ENCODE measurements around the gene DEDD.

DNA sequence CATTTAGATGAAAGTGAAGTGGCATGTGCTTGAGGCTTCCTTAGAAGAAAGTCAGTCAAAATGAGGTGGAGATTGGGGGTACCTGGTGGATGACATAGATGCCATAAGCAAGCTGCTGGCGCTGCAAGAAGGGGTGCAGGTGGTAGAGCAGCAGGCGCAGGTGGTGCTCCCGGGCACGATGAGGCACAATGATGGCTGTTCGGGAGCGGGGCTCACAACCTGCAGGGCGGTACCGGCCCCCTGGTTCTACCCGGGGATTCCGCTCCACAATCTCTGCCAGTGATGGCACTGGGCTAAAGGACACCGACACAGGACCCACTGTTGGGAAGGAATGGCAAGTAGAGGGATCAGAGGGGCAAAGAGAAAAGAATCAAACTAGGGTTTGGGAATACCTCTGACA lies 42.4 kb upstream of the DEDD start:
- TF ChIP-seq, protein P1, sequence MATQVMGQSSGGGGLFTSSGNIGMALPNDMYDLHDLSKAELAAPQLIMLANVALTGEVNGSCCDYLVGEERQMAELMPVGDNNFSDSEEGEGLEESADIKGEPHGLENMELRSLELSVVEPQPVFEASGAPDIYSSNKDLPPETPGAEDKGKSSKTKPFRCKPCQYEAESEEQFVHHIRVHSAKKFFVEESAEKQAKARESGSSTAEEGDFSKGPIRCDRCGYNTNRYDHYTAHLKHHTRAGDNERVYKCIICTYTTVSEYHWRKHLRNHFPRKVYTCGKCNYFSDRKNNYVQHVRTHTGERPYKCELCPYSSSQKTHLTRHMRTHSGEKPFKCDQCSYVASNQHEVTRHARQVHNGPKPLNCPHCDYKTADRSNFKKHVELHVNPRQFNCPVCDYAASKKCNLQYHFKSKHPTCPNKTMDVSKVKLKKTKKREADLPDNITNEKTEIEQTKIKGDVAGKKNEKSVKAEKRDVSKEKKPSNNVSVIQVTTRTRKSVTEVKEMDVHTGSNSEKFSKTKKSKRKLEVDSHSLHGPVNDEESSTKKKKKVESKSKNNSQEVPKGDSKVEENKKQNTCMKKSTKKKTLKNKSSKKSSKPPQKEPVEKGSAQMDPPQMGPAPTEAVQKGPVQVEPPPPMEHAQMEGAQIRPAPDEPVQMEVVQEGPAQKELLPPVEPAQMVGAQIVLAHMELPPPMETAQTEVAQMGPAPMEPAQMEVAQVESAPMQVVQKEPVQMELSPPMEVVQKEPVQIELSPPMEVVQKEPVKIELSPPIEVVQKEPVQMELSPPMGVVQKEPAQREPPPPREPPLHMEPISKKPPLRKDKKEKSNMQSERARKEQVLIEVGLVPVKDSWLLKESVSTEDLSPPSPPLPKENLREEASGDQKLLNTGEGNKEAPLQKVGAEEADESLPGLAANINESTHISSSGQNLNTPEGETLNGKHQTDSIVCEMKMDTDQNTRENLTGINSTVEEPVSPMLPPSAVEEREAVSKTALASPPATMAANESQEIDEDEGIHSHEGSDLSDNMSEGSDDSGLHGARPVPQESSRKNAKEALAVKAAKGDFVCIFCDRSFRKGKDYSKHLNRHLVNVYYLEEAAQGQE (IDR thresholded peaks at IDR 0.05; ENCODE audit: low read depth, low read length), result no peak
- no peak for TF ChIP-seq CTCF (IDR thresholded peaks at IDR 0.05)
- no peak for TF ChIP-seq USF2 (IDR thresholded peaks at IDR 0.05; ENCODE audit: borderline replicate concordance, low read depth, low read length)
